ENCODE data around the gene CDC42BPA.

GRCh38 chr1:226957714-226958113, 360.6 kb downstream of the CDC42BPA start:
- TF ChIP-seq, protein P1, sequence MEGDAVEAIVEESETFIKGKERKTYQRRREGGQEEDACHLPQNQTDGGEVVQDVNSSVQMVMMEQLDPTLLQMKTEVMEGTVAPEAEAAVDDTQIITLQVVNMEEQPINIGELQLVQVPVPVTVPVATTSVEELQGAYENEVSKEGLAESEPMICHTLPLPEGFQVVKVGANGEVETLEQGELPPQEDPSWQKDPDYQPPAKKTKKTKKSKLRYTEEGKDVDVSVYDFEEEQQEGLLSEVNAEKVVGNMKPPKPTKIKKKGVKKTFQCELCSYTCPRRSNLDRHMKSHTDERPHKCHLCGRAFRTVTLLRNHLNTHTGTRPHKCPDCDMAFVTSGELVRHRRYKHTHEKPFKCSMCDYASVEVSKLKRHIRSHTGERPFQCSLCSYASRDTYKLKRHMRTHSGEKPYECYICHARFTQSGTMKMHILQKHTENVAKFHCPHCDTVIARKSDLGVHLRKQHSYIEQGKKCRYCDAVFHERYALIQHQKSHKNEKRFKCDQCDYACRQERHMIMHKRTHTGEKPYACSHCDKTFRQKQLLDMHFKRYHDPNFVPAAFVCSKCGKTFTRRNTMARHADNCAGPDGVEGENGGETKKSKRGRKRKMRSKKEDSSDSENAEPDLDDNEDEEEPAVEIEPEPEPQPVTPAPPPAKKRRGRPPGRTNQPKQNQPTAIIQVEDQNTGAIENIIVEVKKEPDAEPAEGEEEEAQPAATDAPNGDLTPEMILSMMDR (IDR thresholded peaks at IDR 0.05; ENCODE audit: extremely low read depth in 1 of 2, insufficient read depth in 1 of 2, low read depth in 1 of 2, low read length in 2 of 2) = no peak
- TF ChIP-seq POLR2AphosphoS5 (IDR thresholded peaks at IDR 0.05; ENCODE audit: insufficient read depth, low read depth, low read length) = no peak
- TF ChIP-seq EZH2 (IDR thresholded peaks at IDR 0.05; ENCODE audit: borderline replicate concordance, low read depth, low read length, severe bottlenecking) = no peak
- TF ChIP-seq POLR2A (IDR thresholded peaks at IDR 0.05; ENCODE audit: low read depth, low read length) = no peak
- TF ChIP-seq MYC (IDR thresholded peaks at IDR 0.05; ENCODE audit: low read depth, low read length) = no peak
- no peak for TF ChIP-seq JUN (IDR thresholded peaks at IDR 0.05; ENCODE audit: borderline replicate concordance, insufficient read depth, insufficient read length, low read depth)
- TF ChIP-seq, protein P2, sequence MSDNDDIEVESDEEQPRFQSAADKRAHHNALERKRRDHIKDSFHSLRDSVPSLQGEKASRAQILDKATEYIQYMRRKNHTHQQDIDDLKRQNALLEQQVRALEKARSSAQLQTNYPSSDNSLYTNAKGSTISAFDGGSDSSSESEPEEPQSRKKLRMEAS (IDR thresholded peaks at IDR 0.05; ENCODE audit: insufficient read depth, insufficient read length) = no peak
- TF ChIP-seq FOS (IDR thresholded peaks at IDR 0.05; ENCODE audit: borderline replicate concordance, insufficient read depth, low read length) = no peak

Measured in endothelial cell of umbilical vein (primary cell).